ENCODE data around the gene LIMCH1.

The LIMCH1 gene

GRCh38 chr4:41741354-41741753 lies 203.4 kb downstream of the LIMCH1 start:
- no peak for DNase-seq

- DNase-seq, result no peak
Observed at GRCh38 chr4:41744572-41745291, 206.8 kb downstream of the LIMCH1 start.

- no peak for DNase-seq
Observed at GRCh38 chr4:41745292-41746024, 207.5 kb downstream of the LIMCH1 start.

GRCh38 chr4:41746025-41746439 lies 208.1 kb downstream of the LIMCH1 start:
- DNase-seq, result no peak

GRCh38 chr4:41746440-41747229 lies 208.7 kb downstream of the LIMCH1 start:
- DNase-seq, result no peak

GRCh38 chr4:41747230-41748055 lies 209.5 kb downstream of the LIMCH1 start:
- no peak for DNase-seq

- no peak for DNase-seq
Observed at GRCh38 chr4:41748074-41748570, 210.2 kb downstream of the LIMCH1 start.

GRCh38 chr4:41748571-41749475 lies 210.9 kb downstream of the LIMCH1 start, which contains the start of gene PHOX2B:
PHOX2B (minus strand) TSS chr4:41748725; CDS start chr4:41748610, 115 bp downstream.
- no peak for DNase-seq

- DNase-seq, result no peak
Observed at GRCh38 chr4:41749631-41750039, 211.7 kb downstream of the LIMCH1 start.
